ENCODE data around the gene CHRND. TPM values are rescaled to one million over a fixed set of nuclear protein-coding genes. Genes with fewer than 3 reads are reported as not detected.

CHRND gene
- total and polyA plus RNA-seq, 2 of the 4 experiments (the other 2 are of a cell fraction), result not detected

DNA sequence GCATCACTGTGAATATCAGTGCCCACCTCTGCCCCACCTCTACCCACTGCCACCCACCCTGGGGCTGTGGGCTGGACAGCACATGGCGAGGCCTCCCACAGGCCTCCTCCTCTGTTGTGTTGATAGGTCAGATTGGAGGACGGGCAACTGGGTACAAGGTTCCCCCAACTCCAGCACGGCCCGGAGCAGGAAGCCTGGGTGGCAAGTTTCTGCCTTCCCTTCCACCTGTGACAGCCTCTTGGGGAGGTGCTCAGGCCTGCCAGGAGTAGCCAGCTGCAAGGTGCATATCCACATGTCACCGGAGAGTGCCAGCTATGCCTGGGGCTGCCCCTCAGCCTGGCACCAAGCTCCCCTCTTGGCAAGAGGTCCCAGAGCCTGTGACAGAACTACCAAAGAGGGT is 31.4 kb upstream of the CHRND start:
- no peak overlapping the region for H3K4me2 ChIP-seq (ENCODE audit: low read depth, low read length)
- DNase-seq (no peak), ATAC-seq (ENCODE audit: low read depth) (no peak)
- no peak overlapping the region for H2AK5ac ChIP-seq (ENCODE audit: low read depth, low read length)
- no TSS peak for BruUV-seq (replicated peaks)
- no peak overlapping the region for H4K5ac ChIP-seq (ENCODE audit: low read depth, low read length)
- no peak overlapping the region for H4K8ac ChIP-seq (ENCODE audit: low read depth in 2 of 2, low read length in 2 of 2)
- H3K27ac ChIP-seq (ENCODE audit: insufficient read depth, low read length), result no peak overlapping the region
- H3K4me3 ChIP-seq (ENCODE audit: insufficient read depth, low read depth, low read length), result no peak overlapping the region
- no peak overlapping the region for H2AK9ac ChIP-seq (replicated peaks; ENCODE audit: low read depth, low read length, poor library complexity)
- H3K9me1 ChIP-seq (ENCODE audit: insufficient read depth, low read length), result no peaks in the 10 kb centered on the region
- H3K4me1 ChIP-seq (ENCODE audit: control insufficient read depth, insufficient read depth, low read length), result no peaks in the 10 kb centered on the region
- H3K36me3 ChIP-seq (ENCODE audit: control insufficient read depth, insufficient read depth, low read length), result no peaks in the 10 kb centered on the region
- ChIA-PET CTCF (no interaction called here), POLR2A (ENCODE audit: unreplicated experiment) (no interaction called here)
- H2BK120ac ChIP-seq (ENCODE audit: low read depth, low read length), result no peak overlapping the region
- H3K23ac ChIP-seq (ENCODE audit: low read depth, low read length), result no peak overlapping the region
- no peak overlapping the region for H2BK15ac ChIP-seq (ENCODE audit: low read depth, low read length)
- H3K56ac ChIP-seq (ENCODE audit: extremely low read depth, insufficient read depth, low read length), result no peak overlapping the region
- peak overlapping the region; percentile 43 for H2AFZ ChIP-seq (replicated peaks; ENCODE audit: low read length, poor library complexity)
- no peaks in the 10 kb centered on the region for H3K9me3 ChIP-seq (ENCODE audit: control insufficient read depth, insufficient read depth, low read length)
- in situ Hi-C loops (cut with MboI; ENCODE audit: low sequenced_read_pairs), result no loop called here
- H3K4ac ChIP-seq (ENCODE audit: low read depth, low read length), result no peak overlapping the region
- WGBS, 2 experiments (ENCODE audit: extremely low coverage in 2 of 2, insufficient read length in 1 of 2), result 80% methylated on average over 1 of the region's 5 CpGs; no CpG with 5 or more reads in 1 of the 2 experiments
- TF ChIP-seq RAD21 (IDR thresholded peaks at IDR 0.05; ENCODE audit: low read length), result no peak
- TF ChIP-seq, protein P1, sequence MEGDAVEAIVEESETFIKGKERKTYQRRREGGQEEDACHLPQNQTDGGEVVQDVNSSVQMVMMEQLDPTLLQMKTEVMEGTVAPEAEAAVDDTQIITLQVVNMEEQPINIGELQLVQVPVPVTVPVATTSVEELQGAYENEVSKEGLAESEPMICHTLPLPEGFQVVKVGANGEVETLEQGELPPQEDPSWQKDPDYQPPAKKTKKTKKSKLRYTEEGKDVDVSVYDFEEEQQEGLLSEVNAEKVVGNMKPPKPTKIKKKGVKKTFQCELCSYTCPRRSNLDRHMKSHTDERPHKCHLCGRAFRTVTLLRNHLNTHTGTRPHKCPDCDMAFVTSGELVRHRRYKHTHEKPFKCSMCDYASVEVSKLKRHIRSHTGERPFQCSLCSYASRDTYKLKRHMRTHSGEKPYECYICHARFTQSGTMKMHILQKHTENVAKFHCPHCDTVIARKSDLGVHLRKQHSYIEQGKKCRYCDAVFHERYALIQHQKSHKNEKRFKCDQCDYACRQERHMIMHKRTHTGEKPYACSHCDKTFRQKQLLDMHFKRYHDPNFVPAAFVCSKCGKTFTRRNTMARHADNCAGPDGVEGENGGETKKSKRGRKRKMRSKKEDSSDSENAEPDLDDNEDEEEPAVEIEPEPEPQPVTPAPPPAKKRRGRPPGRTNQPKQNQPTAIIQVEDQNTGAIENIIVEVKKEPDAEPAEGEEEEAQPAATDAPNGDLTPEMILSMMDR (conservative IDR thresholded peaks at IDR 0.05; ENCODE audit: low read depth, low read length), result no peak
- no peak for TF ChIP-seq NFE2L2 (IDR thresholded peaks at IDR 0.05; ENCODE audit: low read depth, low read length)
- no peak for TF ChIP-seq MAZ (IDR thresholded peaks at IDR 0.05; ENCODE audit: borderline replicate concordance, low read depth, low read length)
- no peak for TF ChIP-seq POLR2A (IDR thresholded peaks at IDR 0.05; ENCODE audit: low read depth, low read length)
- no peak for TF ChIP-seq CHD1 (IDR thresholded peaks at IDR 0.05; ENCODE audit: low read depth, low read length)
- TF ChIP-seq CEBPB (IDR thresholded peaks at IDR 0.05; ENCODE audit: low read depth, low read length), result no peak
- TF ChIP-seq, protein P2, sequence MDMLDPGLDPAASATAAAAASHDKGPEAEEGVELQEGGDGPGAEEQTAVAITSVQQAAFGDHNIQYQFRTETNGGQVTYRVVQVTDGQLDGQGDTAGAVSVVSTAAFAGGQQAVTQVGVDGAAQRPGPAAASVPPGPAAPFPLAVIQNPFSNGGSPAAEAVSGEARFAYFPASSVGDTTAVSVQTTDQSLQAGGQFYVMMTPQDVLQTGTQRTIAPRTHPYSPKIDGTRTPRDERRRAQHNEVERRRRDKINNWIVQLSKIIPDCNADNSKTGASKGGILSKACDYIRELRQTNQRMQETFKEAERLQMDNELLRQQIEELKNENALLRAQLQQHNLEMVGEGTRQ (IDR thresholded peaks at IDR 0.05; ENCODE audit: low read depth, low read length), result no peak
- TF ChIP-seq RFX5 (IDR thresholded peaks at IDR 0.05; ENCODE audit: low read depth, low read length), result no peak
- TF ChIP-seq FOS (IDR thresholded peaks at IDR 0.05; ENCODE audit: low read depth, low read length), result no peak
- TF ChIP-seq BHLHE40 (IDR thresholded peaks at IDR 0.05; ENCODE audit: low read depth, low read length), result no peak
- no peak for TF ChIP-seq SMC3 (IDR thresholded peaks at IDR 0.05; ENCODE audit: low read depth, low read length)
- peaks cover 52% of the 10 kb centered on the region for H3K27me3 ChIP-seq (ENCODE audit: control insufficient read depth, insufficient read depth, low read length)
- no peaks in the 10 kb centered on the region; the same call in 1 of the 2 replicates for H4K20me1 ChIP-seq (ENCODE audit: insufficient read depth, low read length)
- no peak overlapping the region for H3K9ac ChIP-seq (ENCODE audit: low read depth, low read length)
- dilution Hi-C loops (cut with HindIII; ENCODE audit: low sequenced_read_pairs, unreplicated experiment), result no loop called here
- H2BK20ac ChIP-seq (ENCODE audit: low read depth, low read length), result no peak overlapping the region
- no peak overlapping the region for H3K18ac ChIP-seq (ENCODE audit: low read depth, low read length)
- intact Hi-C loops (cut with micrococcal nuclease), result no loop called here
- H3K14ac ChIP-seq (replicated peaks; ENCODE audit: low read depth, low read length), result no peak overlapping the region
- H2BK5ac ChIP-seq (ENCODE audit: low read depth, low read length, poor library complexity, severe bottlenecking), result no peak overlapping the region
- no peaks in the 10 kb centered on the region for H3K79me1 ChIP-seq (ENCODE audit: low read depth in 1 of 2, low read length in 2 of 2)
- no peak overlapping the region for H4K91ac ChIP-seq (ENCODE audit: insufficient read depth, low read depth, low read length)
